WI38 (cell line): ENCODE data around the gene PPM1B.

ENCODE experiments used
- H3K4me3 ChIP-seq: 2 replicates; pipeline ENCODE4 v1.5.1; 2011; ENCODE audit warnings: low read depth, mild to moderate bottlenecking, control low read depth, low read length
- TF ChIP-seq, protein P1 (sequence below): IDR thresholded peaks from 2 replicates; pipeline ENCODE4 v1.5.1; 2012; ENCODE audit warnings: low read depth, mild to moderate bottlenecking, control low read depth, low read length

The PPM1B gene

GRCh38 chr2:44211183-44211582 lies 42.5 kb downstream of the PPM1B start:
- H3K4me3 ChIP-seq, result no peak overlapping the region
- TF ChIP-seq, protein P1, sequence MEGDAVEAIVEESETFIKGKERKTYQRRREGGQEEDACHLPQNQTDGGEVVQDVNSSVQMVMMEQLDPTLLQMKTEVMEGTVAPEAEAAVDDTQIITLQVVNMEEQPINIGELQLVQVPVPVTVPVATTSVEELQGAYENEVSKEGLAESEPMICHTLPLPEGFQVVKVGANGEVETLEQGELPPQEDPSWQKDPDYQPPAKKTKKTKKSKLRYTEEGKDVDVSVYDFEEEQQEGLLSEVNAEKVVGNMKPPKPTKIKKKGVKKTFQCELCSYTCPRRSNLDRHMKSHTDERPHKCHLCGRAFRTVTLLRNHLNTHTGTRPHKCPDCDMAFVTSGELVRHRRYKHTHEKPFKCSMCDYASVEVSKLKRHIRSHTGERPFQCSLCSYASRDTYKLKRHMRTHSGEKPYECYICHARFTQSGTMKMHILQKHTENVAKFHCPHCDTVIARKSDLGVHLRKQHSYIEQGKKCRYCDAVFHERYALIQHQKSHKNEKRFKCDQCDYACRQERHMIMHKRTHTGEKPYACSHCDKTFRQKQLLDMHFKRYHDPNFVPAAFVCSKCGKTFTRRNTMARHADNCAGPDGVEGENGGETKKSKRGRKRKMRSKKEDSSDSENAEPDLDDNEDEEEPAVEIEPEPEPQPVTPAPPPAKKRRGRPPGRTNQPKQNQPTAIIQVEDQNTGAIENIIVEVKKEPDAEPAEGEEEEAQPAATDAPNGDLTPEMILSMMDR, result no peak

- H3K4me3 ChIP-seq, result no peak overlapping the region
- TF ChIP-seq, protein P1, result no peak
These were observed 43.6 kb downstream of the PPM1B start for GRCh38 chr2:44212302-44212701.

DNA sequence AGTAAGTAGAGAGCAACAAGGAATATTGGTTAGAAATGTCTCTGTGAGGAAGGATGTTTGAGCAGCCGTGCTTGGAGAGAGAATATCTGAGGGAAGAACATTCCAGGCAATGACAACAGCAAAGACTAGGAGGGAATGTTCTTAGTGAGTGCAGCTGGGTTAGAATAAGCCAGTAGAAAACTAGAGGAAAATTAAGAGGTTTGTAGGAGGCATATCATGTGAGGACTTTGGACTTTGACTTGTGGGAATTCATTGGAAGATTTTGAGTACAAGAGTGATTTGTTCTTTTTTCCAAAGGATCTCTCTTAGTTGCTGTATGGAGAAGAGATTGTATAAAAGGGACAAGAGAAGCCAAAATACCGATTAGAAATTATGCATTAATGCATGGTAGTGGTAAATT lies 47.2 kb downstream of the PPM1B start:
- H3K4me3 ChIP-seq, result no peak overlapping the region
- TF ChIP-seq, protein P1, result no peak

- no peak overlapping the region for H3K4me3 ChIP-seq
- TF ChIP-seq, protein P1, result no peak
These were observed 50.1 kb downstream of the PPM1B start for GRCh38 chr2:44218771-44219170.

- TF ChIP-seq, protein P1, result no peak
- no peak overlapping the region for H3K4me3 ChIP-seq
These were observed 58.1 kb downstream of the PPM1B start for GRCh38 chr2:44226753-44227152.

GRCh38 chr2:44230378-44230777 lies 61.7 kb downstream of the PPM1B start:
- H3K4me3 ChIP-seq, result no peak overlapping the region

GRCh38 chr2:44233450-44234128 lies 64.9 kb downstream of the PPM1B start:
- TF ChIP-seq, protein P1, result no peak

More at GRCh38 chr2:44230378-44230777, 61.7 kb downstream of the PPM1B start:
- TF ChIP-seq, protein P1, result no peak

More at GRCh38 chr2:44233450-44234128, 64.9 kb downstream of the PPM1B start:
- H3K4me3 ChIP-seq, result 0 out of 2 replicates have a peak overlapping the region, but pooled peaks have one; percentile 16
